ENCODE results near the gene MRPL45.
"Not testable (repeated sequence)": the region's sequence is repeated elsewhere in the genome, so short reads cannot be mapped to it uniquely, and the experiment has no call there.

Gene MRPL45

DNA sequence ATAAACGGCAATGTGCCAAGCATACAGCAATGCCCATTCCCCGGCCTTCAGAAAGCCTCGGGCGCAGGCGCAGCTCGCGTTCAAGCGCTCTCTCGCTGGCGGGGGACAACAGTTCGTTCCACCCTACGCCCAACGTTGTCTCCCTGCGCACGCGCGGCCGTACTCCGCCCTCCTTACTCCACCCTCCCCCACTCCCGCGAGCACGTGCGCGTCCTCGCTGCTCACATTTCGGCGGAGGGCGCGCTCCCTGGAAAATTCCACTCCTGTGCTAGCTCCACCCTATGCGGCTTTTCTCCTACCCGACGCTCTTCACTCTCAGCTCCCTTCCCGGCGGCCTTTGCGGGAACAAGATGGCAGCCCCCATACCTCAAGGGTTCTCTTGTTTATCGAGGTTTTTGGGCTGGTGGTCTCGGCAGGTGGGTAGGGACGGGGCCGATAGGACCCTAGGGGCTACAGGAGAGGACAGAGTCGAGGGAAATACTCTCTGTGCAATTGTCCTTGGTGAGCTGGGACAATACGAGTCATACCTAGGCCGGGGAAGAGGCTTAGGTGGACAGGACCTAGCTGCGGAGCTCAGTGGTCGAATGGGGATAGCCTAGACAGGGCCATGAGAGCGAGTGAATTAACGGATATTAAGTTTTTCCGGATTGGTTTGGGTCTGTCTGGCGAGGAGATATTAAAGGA, at the start of gene MRPL45:
TSS of gene MRPL45 (plus strand) at position 335 of the 684 bp plus-strand sequence. CDS start at position 351, 16 bp downstream.
- peak; percentile 99 for DNase-seq

DNA sequence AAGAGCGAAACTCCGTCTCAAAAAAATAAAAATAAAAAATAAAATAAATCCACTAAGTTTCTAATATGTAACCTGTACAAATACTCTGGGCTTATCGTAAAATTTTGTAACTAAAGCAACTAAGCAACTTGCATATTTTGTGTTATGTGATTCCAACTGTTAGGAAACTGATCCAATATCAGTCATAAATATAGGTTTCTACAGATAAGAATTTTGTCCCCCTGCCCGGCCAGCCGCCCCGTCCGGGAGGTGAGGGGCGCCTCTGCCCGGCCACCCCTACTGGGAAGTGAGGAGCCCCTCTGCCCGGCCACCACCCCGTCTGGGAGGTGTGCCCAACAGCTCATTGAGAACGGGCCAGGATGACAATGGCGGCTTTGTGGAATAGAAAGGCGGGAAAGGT, 43.8 kb upstream of the MRPL45 start:
- not testable (repeated sequence) for DNase-seq

DNA sequence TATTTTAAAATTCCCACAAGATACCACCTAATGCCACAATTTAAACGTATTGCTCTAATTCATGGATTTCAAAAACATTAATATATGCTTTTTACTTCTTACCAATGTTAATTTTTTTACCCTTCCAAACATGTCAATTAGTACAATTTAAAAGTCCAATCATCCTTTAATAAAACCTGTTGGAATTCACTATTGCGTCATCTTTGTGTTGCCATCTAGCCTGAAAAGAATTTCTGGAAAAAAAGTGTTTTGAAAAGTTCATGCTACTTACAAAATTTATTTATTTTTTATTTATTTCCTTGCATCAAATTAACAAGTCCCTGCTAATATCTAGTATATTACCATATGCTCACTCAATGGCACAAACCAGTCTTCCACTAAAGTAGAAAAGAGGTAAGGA, 42.6 kb upstream of the MRPL45 start:
- DNase-seq = not testable (repeated sequence)

DNA sequence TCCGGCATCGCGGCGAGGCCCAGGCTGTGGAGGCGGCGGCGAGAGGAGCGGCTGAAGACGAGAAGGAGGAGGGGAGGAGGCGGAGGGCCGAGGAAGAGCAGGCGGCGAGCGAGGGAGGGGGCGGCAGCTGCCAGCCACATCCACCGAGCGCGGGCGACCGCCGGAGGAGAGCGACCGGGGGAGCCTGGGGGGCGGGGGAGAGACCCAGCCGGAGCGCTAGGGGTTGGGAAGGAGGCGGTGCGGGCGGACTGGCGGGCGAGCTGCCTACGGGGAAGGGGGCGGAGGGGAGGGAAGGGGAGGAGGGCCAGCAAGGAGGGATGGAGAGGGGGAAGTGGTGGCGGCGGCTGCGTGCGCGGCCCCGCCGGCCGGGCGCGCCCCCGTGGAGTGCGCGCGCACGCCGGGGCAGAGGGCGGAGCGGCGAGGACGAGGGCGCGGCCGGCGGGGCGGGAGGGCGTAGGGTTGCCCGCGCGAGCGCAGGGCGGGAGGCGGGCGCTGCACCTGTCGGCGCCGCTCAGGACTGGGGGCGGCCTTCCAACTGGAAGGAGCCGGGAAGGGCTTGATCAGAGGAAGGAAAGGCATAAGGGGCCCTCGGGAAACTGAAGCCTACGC, 39.9 kb upstream of the MRPL45 start:
- peak; percentile 88 for DNase-seq

DNA sequence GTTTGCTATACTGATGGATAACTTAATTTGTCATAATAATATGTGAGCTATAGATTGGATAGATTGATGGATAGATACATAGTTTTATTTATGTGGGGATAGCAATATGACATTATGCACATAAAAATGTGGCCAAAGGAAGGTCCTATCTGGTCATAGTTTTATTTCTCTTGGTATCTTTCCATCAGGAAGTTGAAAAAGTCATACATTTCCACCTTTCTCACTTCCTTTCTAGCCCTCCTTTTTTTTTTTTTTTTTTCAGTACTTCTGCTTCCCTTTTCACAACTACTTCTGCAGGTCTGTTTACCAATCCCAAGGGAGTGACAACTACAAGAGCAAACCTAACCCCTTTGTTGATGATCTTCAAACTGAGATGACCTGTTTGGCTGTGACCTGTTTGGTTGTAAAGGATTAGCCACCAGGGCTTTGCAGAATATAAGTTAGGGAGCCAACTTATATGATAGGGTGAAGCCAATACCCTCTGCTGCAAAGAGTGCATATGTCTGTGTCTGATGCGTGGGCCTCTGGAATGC, 30.9 kb upstream of the MRPL45 start:
- not testable (repeated sequence) for DNase-seq

DNA sequence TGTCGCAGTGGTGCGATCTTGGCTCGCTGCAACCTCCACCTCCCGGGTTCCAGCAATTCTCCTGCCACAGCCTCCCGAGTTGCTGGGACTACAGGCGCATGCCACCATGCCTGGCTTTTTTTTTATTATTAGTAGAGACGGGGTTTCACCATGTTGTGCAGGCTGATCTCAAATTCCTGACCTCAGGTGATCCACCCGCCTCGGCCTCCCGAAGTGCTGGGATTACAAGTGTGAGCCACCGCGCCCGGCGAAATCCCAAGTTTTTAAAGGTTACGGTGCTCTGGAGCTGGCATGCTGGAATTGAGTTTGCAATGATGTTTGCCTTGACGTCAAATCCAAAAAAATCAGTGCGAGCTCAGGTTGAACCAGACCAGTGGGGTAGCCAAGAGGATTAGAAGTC, 30.4 kb upstream of the MRPL45 start:
- not testable (repeated sequence) for DNase-seq

DNA sequence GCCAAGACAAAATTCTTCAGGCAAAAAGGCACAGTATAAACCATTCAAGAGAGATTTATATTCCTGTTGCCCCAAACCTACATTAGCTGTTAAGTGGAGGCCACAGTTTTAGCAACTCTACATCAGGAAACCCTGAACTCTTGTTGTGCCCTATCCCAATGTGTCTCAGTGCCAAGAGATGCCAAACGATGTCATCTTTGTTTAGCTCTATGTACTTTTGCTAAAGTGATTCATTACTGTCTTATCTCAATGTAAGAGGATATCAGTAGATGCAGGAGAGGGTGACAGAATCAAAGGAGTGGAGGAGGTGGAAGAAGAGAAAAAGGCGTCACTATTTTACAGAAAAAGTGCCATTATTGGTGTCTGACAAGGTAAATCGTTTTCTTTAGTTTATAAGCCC, 28.8 kb upstream of the MRPL45 start:
- not testable (repeated sequence) for DNase-seq

DNA sequence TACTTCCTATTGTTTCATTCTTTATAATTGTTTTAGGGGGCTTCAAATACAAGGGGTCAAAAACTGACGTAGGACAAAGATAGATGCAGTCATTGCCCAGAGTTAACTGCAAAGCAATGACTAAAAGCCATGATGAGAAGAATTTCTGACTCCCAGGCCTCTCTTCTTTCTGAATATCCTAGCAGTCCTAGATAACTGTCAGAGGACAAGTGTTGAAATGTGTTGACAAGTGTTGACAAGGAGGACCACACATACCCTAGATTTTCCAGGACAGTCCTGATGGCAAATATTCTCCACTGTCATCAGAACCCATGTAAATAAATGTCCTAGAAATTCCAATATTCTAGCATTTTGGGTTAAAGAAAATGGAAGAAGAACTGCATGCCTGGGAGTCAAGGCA, 27.9 kb upstream of the MRPL45 start:
- DNase-seq = not testable (repeated sequence)

DNA sequence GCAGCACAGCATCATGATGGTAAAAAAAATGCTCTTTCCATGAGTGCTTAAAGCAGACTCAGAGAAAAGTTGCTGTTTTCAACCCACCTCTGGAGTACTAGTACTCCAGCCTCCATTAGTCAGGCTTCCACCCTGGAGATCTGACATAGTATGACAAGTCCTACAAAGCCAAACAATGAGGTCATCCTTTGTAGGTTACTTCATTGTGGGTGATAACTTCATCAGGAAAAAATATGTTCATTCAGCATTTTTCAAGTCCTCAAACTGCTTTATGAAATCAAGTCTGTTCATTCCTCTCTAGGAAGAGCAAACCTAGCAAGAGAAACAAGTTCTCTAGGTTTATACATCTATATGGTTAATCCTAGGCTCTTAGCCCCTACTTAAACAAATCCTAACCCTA, 27.4 kb upstream of the MRPL45 start:
- not testable (repeated sequence) for DNase-seq

DNA sequence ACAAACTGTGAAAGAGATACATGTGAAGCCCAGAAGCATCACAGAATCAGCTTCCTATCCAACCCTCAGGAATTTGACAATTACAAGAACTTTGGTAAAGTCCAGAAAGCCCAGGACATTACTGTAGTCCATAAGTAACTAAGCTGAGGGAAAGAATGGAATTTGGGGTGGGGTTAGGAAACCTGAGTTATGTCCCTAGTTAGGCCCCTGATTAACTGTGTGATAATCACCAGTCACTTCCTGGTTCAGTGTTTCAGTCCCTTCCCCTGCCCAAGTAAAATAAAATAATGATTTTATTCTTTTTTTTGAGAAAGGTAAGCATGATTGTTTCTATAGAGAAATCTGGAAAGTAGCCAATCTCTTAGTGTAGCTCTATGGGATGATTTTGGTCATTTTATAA, 11.0 kb upstream of the MRPL45 start:
- not testable (repeated sequence) for DNase-seq

DNA sequence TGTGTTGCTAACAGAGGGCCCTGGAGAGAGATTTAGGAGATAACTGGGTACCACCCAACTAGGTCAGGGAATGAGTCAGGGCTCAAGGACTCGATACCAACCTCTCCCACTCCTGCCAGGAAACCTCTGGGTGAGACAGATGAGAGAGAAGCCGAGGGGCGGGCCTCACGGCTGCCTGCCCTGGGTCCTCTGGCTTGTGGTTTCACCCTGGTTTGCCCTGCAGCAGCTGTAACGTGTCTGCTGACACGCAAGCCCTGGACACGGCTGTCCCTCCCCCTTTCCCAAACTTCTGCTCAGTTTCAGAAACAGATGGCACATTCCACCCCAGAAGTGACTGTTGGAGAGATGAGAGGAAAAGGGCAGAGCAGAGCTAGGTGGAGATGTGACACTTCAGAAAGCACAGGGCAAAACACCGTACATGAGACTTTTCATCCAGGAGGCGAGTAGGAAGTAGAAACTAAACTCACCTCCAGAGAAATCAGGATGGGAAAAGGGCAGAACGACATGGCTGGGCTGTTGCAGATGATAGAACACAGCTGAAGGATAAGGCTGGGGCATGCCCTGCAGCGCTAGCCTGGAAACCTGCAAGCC, 10.4 kb upstream of the MRPL45 start:
- DNase-seq = not testable (repeated sequence)

DNA sequence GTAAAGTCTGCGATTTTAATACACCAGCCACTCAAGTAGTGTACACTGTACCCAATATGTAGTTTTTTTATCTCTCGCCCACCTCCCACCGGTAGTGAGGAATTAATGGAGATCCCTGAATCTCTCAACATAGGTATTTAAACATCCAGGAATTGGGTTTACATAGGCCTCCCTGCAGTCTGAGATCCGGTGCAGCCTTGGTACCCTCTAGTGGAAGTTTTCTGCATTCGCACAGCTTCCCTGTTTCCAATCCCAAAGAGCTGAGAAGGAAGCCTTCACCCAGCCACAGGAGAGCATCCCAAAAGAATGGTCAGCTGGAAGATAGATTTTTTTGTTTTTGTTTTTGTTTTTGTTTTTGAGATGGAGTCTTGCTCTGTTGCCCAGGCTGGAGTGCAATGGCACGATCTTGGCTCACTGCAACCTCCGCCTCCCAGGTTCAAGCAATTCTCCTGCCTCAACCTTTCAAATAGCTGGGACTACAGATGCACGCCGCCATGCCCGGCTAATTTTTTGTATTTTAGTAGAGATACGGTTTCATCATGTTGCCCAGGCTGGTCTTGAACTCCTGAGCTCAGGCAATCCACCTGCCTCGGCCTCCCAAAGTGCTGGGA, 8.6 kb upstream of the MRPL45 start:
- DNase-seq = not testable (repeated sequence)

DNA sequence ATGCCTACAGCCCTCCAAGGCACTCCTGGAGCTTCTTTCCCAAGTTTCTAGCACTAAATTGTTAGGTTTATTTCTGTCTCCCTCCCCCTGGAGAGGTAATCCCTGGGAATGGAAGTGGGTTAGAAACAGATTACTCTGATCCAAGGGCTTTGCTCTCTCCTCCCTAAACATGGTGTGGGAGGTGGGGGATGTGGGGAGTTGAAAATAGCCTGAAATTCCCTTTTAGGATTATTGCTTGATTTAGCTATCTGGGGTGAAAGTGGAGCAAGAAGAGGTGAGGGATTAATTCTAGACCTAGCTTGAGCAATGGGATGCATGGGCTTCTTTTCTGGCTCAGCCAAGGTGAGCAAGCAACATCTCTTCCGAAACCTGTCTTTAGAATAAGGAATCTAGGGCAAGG, 7.2 kb upstream of the MRPL45 start:
- DNase-seq = not testable (repeated sequence)

DNA sequence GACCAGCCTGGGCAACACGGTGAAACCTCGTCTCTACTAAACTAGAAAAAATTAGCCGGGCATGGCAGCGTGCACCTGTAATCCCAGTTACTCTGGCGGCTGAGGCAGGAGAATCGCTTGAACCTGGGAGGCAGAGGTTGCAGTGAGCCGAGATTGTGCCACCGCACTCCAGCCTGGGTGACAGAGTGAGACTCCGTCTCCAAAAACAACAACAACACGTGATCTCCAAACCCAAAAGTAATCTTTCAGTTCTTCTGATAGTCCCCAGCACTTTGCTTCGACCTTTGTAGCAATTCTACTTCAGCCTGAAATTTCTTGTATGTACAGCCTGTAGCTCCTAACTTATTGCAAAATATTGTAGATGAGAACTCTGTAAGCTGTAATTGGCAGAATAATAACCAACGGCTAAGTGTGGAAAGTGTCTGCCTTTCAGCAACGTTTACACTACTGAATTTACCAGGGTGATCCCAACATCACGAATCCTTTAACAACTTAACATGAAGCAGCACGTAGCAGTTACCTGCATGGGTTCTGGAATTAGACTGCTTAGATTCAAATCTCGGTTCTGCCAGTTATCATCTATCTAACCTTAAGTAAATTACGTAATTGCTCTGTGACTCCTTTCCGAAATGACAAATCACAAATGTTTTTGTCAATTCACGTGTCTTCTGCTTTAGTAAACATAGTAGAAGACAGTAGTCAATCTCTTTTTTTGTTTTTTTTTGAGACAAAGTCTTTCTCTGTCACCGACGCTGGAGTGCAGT, 1.2 kb upstream of the MRPL45 start:
- not testable (repeated sequence) for DNase-seq

DNA sequence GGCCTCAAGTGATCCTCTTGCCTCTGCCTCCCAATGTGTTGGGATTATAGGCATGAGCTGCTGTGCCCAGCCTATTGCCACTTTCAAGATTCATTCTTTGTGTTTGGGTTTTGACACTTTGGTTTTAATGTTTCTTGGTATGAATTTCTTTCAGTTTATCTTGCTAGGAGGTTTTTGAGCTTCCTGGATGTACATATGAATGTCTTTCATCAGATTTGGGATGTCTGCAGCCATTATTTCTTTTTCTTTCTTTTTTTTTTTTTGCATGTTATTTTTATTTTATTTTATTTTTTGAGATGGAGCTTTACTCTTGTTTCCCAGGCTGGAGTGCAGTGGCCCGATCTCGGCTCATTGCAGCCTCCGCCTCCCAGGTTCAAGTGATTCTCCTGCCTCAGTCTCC, 18.5 kb downstream of the MRPL45 start:
- DNase-seq = no peak

DNA sequence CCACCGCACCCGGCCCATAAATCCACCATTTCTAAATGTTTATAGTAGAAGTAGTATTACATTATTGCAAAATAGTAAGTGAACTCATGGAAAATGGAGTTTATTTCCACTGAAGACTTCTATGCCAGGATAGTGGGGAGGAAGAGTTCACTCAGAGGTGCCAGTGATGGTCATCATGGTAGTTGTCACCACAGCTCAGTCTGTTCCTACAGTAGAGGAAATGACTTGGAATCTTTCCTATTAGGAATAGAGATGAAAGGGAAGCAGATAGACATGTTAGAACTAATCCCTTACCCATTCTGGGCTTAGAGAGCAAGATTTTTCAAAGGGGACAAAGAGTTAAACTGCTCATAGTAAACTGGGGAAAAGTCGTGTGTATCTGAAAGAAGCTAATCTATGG, 20.1 kb downstream of the MRPL45 start:
- no peak for DNase-seq

DNA sequence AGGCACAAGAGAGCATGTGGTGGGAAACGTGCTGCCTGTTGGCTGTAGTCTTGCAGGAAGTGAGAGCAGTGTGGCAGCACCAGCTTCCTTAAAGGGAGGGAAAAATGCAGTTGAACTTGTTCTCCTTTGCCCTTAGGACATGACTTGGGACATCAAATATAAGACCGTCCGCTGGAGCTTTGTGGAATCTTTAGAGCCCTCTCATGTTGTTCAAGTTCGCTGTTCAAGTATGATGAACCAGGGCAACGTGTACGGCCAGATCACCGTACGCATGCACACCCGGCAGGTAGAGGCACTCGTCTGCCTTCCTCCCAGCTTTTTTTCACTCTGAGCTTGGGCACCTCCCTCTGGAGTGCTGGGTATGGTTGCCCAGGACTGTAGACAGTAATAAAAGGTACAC, 23.5 kb downstream of the MRPL45 start:
- DNase-seq = no peak

DNA sequence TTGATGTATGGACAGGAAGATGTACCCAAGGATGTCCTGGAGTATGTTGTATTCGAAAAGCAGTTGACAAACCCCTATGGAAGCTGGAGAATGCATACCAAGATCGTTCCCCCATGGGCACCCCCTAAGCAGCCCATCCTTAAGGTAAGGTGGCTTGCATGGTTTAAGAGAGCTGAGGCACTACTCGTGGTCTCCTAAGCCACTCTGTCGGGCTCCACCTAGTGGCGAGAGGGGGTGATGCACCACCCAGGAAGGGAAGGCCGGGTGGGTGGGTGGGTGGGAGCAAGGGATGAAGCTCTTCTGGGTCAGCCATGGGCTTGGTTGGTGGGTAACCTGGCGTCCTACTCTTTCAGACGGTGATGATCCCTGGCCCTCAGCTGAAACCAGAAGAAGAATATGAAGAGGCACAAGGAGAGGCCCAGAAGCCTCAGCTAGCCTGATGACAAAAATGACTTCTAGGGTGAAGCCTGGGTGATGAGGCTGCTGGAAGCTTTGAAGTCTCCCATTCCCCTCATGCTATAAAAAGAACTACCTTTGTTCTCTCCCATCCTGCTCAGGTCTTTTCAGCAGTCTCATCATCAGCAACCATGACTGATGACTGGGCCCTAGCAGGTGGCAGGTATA, 25.3 kb downstream of the MRPL45 start:
- DNase-seq = peak; percentile 65

DNA sequence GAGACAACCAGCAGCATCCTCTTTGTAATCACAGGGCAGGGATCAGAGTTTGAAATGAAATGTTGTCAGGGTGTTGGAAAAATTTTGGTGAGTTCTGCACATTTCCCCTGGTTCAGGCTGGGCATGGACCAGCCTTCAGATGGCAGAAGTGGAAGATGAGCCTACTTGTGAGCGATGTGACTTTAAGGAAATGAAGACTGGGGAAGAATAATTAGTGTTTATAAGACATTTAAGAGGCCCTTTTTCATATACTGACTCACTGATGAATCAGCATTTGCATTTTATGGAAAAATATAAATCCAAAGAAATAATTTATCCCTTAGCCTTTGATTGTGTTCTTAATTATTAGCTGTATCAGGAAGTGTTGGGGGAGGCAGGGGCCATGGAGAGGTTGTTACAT, 25.9 kb downstream of the MRPL45 start:
- no peak for DNase-seq

DNA sequence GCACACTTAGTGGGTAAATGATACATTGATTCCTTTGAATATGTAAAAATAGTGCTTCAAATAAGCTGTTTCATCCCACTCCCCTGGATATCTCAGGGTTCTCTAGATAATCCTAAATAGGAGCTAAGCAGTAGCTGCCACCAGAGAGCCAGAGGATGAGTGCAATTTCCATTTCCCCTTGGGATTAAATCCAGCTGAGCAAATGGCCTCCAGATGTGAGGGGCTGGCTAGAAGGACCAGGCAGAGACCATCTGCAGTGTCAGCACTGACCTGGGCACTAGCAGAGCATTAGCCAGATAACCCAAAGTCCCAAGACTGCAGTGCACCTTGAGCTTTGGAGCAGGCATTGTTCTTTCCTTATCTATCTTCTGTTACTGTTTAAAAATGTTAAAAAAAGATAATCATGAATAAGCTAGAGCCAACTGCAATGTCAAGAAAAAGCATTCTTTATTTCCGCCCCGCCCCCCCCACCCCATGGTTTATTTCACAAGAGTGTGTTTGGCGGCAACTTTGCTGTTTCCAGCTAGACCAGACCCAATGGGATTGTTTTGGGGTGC, 27.3 kb downstream of the MRPL45 start:
- no peak for DNase-seq

DNA sequence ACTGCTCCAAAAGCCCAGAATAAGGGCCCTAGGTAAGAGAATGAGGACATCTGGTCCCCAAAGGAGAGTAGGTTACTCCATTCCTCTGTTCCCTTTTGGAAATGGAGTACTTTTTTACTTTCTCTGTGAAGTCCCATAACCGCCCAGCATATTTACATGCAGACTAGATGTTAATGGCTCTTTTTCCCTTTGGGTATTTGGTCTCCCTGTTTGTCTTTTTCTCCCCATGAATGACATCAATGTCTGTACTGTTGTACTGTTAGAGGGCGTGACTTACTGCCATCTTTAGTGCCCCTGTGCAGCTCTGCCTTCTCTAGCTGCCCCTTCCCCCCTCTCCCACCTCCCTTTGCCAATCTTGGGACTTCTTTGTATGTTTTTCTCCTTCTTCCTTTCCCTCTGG, 27.8 kb downstream of the MRPL45 start:
- DNase-seq = no peak

DNA sequence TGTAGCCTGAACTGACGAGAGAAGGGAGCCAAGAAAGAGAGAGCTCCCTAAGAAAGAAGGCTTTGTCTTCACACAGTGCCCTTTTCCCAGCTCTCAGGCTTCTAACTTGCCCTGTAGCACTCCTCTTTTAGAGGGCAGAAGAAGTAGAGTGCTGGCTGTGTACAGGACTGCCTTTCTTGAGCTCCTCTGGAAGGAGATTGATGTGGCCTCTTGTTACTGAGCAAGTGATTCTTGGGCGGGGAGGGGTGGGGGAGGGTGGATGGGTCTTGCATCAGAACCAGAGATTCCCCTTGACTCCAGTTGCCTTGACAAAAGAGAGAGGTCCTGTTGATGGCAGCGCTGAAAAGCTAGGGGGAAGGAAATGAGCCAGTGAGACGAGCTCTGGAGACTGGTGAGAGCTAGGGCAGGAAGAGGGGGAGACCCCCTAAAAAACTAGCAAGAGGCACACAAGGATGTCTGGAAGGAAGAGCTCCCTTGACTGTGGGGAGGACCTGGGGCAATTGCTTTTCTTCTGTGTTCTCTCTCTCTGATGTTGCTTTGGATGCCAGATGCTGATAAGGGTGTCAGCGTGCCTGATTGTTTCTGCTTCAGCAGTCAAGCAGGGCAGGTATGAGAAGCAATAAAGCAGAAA, 28.4 kb downstream of the MRPL45 start:
- DNase-seq = no peak
